Measurements from ENCODE around the gene ATXN10. TPM values are rescaled to one million over a fixed set of nuclear protein-coding genes. Genes with fewer than 3 reads are reported as not detected.

Gene ATXN10
- polyA plus RNA-seq, 10 donors = 174 to 218 (median 195) TPM

DNA sequence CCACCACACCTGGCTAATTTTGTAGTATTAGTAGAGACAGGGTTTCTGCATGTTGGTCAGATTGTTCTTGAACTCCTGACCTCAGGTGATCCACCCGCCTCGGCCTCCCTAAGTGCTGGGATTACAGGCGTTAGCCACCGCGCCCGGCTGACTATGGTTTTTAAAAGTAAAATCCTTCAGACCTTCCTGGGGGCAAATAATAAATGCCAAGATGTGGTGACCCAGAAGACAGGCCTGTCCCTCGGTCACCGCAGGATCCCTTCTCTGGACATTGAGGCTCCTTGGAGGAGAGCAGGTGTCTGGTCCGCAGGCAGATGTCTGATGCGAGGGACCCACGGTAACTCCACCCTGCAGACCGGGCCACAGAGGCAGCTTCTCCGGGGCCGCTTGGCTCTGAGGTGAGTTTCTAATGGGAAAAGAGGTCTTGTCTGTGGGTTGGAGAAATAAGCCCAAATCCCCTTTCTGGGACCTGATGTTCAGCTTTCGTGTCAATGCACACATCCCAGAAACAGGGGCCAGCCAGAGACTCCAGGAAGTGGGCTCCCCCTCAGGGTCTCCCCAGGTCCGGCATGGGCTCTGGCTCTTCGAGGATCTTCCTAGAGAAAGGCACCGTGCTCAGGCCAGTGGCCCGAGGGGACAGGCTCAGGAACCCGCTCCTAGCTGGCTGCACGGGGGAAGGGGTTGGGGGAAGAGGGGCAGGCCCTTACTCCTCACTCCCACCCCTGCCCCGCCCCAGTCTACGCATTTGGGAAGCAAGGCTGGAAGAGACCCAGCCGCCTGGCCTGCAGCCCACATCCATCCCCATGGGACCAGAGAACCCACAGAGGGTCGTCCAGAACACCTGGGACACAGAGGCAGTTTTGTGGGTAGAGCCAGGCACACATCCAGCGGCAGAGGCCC is 204.8 kb downstream of the ATXN10 start:
- no peak for DNase-seq

DNA sequence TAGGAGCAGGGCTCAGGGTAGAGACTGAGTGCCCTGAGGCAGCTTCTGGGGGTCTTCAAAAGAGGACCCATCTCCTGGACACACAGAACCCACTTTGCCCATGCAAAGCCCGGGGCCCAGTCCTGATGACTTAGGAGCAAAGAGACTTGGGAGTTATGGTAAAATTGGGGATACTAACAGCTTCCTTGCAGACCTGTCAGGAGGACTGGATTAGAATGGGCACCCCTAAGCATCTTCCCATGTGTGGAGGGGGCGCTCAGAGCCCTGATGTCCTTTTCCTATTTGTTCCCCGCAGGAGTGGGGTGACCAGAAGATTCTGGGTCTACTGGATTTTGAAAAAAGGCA is 205.4 kb downstream of the ATXN10 start:
- no peak for DNase-seq

DNA sequence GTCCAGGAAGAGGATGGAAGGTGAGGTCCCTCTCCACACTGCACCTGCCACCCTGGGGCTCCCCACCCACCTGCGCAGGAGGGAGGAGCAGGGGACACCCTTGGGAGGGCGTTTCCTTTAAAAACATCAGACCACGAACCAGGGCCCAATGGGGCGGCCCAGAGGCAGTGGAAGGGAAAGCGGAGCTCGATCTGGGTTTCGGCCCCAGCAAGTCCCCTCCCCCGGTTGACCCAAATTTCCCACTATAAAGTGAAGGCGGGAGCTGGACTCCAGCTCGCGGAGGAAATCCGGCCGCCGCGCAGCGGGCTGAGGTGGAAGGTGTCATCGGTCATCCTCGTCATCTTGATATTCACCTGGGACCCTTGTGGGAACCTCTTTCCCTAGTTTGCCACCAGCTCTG is 206.0 kb downstream of the ATXN10 start:
- no peak for DNase-seq

DNA sequence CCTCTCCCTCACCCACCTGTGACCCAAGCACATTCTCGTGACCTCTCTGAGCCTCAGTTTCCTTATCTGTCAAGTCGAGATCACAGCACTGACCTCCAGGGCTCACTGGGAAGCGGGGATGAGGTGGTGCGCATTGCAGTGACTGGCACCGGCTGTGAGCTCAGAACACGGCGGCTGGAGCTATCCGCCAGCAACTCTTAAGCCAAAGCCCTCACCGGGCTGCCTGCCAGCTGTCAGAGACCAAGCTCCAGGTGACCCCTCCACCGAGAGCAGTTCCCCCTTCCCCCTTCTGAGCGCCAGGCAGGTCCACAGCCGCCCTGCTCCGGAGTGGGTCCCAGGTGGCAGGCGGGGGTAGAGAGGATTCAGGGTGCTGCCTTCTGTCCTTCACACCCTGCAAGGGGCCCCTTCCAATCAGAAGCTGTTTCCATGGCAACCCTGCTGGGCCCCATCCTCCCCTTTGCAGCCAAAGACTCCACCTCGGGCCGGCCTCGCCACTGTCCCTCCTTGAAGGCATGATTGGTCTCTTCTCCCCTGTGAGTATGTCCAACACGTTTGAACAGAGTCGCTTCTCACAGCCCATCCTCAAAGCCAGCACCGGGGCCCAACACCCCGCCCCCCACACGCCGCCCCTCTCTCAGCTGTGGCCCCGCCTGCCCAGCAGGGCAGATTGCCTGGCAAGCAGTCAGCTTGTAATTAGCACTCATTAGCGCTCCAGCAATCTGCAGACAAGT is 206.6 kb downstream of the ATXN10 start:
- DNase-seq = no peak

DNA sequence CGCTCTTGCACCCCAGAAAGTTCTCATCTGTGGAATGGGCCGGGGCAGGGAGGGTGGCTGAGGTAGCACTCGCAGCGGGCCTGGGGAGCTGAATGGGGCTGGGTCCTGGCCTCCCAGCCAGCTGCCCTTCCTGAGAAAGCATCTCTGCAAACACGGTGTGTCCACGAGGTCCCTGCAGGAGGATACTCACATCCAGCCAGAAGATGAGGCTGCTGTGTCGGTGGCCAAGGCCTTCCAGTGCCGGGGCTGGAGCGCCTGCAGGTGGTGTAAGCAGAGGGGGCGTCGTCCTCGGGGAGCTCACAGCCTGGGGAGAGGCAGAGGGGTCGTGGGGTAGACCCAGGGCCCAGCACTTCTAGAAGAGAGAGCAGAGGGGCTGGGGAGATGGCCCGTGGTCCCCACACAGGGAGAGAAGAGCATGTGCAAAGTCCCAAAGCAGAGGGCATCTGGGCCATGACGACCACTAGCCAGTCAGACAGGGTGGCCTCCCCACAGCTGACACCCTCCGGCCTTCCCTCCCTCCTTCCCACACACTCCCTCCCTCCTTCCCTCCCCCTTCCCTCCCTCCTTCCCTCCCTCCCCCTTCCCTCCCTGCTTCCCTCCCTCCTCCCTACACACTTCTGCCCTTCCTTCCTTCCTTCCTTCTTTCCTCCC is 207.4 kb downstream of the ATXN10 start:
- DNase-seq = no peak

- DNase-seq = no peak
Observed at GRCh38 chr22:45879552-45879949, 207.9 kb downstream of the ATXN10 start.

DNA sequence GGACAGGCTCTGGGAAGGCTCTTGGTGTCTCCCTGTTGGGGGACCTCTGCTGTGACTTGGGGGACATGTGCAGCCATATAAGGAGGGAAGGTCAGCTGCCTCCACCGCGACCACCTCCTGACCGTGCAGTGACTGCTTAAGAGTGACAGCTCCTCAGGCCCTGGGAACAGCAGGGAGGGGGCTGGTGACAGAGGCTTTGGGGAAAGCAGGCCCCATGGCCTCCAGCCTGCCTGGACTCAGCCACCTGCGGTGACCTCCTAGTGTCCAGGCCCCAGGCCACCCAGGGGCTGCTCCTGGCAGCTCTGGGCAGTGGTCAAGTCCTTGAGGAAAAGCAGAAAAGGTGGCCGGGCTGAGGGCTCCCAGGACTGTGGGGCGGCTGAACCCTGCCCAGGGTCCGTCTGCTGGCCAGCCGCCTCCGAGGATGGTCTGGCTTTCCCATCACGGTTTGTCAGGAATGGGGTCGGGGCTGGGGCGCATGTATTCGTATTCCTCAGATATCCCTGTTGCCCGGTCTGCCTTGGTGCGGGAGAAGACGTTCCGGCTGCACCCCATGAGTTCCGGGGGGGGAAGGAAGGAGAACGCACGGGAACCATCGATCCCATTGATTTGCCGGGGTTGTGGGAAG is 208.6 kb downstream of the ATXN10 start:
- no peak for DNase-seq

DNA sequence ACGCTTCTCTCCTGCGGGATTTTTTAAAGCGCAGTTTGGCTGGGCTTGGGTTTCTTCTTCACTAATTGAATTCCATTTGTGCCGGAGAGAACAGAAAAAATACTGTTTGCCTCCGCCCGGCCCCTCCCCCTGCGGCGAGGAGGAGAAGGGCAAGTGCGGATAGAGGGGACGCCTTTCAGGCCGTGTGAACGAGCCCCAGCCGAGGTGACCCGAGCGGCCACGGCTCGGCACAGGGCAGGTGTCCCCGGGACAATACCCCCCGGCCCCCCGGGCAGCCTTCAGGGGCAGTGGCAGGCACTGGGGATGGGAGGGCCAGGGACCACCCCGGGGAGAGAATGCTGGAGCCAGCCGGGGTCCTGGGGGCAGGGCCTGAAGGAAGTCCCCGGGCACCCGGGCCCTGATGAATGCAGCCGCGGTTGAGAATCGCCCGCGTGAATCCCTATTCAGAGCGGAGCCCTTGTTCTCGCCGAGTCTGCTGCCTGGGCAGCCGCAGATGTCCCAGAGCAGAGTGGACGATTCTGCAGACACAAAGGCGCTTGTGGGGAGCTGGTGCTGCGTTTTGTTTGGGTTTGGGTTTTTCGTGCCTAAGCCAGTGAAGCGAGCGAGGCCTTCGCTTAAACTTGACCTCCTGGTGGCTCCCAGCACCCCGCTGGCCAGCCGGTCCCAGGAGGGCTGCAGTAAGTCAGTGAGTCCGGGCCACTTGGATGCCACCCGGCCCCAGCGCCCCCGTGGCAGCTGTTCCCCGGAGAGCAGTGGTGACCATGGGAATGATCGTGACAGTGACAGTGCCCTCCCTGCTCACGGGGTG is 209.3 kb downstream of the ATXN10 start:
- no peak for DNase-seq

GRCh38 chr22:45881524-45881875 is 209.9 kb downstream of the ATXN10 start:
- no peak for DNase-seq

GRCh38 chr22:45882881-45883810 is 211.5 kb downstream of the ATXN10 start:
- DNase-seq = no peak

GRCh38 chr22:45883811-45884170 is 212.2 kb downstream of the ATXN10 start:
- no peak for DNase-seq

- DNase-seq = no peak
Observed at GRCh38 chr22:45884201-45885062, 212.8 kb downstream of the ATXN10 start.

DNA sequence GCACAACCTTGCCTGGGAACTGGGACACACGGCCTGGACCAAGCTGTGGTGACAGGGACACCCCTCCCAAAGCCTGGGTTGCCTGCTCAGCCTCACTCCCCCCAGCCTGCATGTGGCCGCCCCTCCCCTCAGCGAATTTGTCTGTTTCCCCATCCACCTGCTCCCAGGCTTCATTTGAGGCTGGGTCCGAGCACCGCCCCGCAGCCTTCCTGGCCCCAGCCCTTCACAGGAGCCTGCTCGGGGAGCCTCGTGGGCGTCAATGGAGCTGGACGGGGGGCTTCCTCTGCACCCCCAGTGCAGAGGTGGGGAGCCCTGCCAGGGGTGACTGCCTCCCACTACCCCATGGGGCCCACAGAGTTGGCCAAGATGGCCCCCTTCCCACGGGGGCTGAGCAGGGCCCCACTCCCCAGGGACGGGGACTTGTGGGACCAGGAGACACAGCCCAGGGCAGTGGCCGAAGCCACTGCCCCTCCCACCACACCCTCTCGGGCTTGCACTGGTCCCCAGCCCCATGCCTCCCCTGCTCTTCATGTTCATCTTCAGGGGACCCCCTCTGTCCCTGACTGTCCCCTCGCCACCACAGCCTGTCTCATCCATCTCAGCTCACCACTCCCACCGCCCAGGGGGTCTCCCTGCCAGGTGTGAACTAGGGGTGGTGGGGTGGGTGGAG is 213.7 kb downstream of the ATXN10 start:
- no peak for DNase-seq

DNA sequence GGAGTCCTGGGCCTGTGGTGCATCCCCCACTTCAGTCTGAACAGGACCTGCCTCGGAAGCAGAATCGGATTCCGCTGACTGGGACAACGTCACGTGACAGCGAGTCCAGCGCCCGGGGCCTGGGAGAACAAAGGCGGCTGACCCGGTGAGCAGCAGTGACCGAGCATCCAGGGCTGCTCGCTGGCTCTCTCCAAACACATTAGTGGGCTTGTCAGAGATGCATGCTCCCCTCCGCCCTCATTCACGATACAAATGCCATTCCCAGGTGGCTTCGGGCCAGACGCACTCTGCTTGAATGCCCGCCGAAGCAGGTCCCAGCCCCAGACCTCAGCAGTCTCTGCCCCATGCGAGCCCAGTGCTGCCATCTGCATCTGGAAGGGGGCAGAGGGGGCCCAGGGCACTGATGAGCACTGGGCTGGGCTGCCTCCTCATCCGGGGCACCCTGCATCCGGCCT is 214.3 kb downstream of the ATXN10 start:
- no peak for DNase-seq

- no peak for DNase-seq
Observed at GRCh38 chr22:45886540-45886939, 214.9 kb downstream of the ATXN10 start.

GRCh38 chr22:45887202-45888131 is 215.8 kb downstream of the ATXN10 start:
- DNase-seq = no peak
